ENCODE data around the gene CCDC86. TPM values are rescaled to one million over a fixed set of nuclear protein-coding genes. Genes with fewer than 3 reads are reported as not detected.

The CCDC86 gene
- total and polyA plus RNA-seq, 10 of the 15 experiments (the other 5 are each of a cell fraction or from before 2014, with no cell fraction given) = 2.0 to 87.2 (median 38.7) TPM

DNA sequence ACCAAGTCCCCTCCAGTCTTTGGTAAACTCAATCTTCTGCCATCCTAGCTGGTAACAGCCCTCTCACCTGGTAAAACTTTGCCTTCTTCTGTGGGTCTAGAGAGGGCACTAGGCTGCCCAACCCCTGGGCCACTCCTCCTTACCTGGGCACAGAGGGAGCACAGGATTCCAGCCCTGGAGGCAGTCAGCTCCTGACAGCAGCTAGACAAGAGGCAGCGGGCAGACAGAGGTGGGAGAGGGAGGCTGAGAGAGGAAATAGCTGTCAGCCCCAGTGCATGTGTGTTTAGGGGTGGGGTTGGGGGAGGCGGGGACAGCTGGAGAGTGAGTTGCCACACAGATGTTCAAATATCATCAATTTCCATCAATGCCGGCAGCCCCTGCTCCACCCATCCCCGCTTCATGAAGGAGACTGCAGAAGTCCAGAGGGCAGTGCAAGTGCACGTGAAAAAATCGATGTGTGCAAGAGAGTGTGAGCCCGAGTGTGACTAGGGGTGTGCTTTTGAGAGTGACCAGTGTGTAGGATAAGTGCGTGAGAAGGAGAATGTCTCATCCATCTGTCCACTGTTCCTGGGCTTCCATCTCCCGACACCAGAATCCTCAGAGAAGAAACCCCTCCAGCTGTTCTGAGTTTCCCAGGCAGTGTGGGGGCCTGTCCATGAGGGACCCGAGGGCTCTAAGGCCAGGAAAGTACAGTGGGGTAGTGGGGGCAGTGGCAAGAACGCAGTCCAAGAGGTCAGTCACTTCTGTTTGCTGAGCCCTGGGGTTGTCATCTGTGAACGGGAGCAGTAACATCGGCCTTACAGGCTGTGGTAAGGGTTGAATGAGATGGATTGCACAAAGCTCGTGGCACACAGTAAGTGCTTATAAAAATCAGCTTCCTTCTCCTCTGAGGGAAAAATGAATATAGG, 14.1 kb downstream of the CCDC86 start, which contains the start of gene PTGDR2 (continued):
- TF ChIP-seq, protein P1, sequence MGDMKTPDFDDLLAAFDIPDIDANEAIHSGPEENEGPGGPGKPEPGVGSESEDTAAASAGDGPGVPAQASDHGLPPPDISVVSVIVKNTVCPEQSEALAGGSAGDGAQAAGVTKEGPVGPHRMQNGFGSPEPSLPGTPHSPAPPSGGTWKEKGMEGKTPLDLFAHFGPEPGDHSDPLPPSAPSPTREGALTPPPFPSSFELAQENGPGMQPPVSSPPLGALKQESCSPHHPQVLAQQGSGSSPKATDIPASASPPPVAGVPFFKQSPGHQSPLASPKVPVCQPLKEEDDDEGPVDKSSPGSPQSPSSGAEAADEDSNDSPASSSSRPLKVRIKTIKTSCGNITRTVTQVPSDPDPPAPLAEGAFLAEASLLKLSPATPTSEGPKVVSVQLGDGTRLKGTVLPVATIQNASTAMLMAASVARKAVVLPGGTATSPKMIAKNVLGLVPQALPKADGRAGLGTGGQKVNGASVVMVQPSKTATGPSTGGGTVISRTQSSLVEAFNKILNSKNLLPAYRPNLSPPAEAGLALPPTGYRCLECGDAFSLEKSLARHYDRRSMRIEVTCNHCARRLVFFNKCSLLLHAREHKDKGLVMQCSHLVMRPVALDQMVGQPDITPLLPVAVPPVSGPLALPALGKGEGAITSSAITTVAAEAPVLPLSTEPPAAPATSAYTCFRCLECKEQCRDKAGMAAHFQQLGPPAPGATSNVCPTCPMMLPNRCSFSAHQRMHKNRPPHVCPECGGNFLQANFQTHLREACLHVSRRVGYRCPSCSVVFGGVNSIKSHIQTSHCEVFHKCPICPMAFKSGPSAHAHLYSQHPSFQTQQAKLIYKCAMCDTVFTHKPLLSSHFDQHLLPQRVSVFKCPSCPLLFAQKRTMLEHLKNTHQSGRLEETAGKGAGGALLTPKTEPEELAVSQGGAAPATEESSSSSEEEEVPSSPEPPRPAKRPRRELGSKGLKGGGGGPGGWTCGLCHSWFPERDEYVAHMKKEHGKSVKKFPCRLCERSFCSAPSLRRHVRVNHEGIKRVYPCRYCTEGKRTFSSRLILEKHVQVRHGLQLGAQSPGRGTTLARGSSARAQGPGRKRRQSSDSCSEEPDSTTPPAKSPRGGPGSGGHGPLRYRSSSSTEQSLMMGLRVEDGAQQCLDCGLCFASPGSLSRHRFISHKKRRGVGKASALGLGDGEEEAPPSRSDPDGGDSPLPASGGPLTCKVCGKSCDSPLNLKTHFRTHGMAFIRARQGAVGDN (IDR thresholded peaks at IDR 0.05) = no peak
- TF ChIP-seq, protein P2, sequence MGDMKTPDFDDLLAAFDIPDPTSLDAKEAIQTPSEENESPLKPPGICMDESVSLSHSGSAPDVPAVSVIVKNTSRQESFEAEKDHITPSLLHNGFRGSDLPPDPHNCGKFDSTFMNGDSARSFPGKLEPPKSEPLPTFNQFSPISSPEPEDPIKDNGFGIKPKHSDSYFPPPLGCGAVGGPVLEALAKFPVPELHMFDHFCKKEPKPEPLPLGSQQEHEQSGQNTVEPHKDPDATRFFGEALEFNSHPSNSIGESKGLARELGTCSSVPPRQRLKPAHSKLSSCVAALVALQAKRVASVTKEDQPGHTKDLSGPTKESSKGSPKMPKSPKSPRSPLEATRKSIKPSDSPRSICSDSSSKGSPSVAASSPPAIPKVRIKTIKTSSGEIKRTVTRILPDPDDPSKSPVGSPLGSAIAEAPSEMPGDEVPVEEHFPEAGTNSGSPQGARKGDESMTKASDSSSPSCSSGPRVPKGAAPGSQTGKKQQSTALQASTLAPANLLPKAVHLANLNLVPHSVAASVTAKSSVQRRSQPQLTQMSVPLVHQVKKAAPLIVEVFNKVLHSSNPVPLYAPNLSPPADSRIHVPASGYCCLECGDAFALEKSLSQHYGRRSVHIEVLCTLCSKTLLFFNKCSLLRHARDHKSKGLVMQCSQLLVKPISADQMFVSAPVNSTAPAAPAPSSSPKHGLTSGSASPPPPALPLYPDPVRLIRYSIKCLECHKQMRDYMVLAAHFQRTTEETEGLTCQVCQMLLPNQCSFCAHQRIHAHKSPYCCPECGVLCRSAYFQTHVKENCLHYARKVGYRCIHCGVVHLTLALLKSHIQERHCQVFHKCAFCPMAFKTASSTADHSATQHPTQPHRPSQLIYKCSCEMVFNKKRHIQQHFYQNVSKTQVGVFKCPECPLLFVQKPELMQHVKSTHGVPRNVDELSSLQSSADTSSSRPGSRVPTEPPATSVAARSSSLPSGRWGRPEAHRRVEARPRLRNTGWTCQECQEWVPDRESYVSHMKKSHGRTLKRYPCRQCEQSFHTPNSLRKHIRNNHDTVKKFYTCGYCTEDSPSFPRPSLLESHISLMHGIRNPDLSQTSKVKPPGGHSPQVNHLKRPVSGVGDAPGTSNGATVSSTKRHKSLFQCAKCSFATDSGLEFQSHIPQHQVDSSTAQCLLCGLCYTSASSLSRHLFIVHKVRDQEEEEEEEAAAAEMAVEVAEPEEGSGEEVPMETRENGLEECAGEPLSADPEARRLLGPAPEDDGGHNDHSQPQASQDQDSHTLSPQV (IDR thresholded peaks at IDR 0.05) = no peak
- TF ChIP-seq SMAD1 (IDR thresholded peaks at IDR 0.05; ENCODE audit: low read depth, partially characterized antibody) (no peak), MTA2 (IDR thresholded peaks at IDR 0.05; ENCODE audit: low read depth) (no peak), SREBF1 (IDR thresholded peaks at IDR 0.05; ENCODE audit: low read length) (no peak), NFIC (IDR thresholded peaks at IDR 0.05; ENCODE audit: low read depth, low read length) (no peak), HDGF (IDR thresholded peaks at IDR 0.05) (no peak), BCL11A (IDR thresholded peaks at IDR 0.05; ENCODE audit: low read depth, low read length) (no peak), EED (IDR thresholded peaks at IDR 0.05; ENCODE audit: low read depth) (no peak), ZNF274 (IDR thresholded peaks at IDR 0.05; ENCODE audit: insufficient read depth, insufficient read length) (no peak), ZSCAN29 (IDR thresholded peaks at IDR 0.05) (no peak), HDAC6 (IDR thresholded peaks at IDR 0.05; ENCODE audit: unreplicated experiment) (no peak), EGR1 (IDR thresholded peaks at IDR 0.05; ENCODE audit: borderline replicate concordance in 1 of 2, low read depth in 2 of 2, low read length in 2 of 2) (no peak)
- TF ChIP-seq, protein P3, sequence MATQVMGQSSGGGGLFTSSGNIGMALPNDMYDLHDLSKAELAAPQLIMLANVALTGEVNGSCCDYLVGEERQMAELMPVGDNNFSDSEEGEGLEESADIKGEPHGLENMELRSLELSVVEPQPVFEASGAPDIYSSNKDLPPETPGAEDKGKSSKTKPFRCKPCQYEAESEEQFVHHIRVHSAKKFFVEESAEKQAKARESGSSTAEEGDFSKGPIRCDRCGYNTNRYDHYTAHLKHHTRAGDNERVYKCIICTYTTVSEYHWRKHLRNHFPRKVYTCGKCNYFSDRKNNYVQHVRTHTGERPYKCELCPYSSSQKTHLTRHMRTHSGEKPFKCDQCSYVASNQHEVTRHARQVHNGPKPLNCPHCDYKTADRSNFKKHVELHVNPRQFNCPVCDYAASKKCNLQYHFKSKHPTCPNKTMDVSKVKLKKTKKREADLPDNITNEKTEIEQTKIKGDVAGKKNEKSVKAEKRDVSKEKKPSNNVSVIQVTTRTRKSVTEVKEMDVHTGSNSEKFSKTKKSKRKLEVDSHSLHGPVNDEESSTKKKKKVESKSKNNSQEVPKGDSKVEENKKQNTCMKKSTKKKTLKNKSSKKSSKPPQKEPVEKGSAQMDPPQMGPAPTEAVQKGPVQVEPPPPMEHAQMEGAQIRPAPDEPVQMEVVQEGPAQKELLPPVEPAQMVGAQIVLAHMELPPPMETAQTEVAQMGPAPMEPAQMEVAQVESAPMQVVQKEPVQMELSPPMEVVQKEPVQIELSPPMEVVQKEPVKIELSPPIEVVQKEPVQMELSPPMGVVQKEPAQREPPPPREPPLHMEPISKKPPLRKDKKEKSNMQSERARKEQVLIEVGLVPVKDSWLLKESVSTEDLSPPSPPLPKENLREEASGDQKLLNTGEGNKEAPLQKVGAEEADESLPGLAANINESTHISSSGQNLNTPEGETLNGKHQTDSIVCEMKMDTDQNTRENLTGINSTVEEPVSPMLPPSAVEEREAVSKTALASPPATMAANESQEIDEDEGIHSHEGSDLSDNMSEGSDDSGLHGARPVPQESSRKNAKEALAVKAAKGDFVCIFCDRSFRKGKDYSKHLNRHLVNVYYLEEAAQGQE (IDR thresholded peaks at IDR 0.05; ENCODE audit: low read depth, low read length) = no peak
- TF ChIP-seq, protein P4, sequence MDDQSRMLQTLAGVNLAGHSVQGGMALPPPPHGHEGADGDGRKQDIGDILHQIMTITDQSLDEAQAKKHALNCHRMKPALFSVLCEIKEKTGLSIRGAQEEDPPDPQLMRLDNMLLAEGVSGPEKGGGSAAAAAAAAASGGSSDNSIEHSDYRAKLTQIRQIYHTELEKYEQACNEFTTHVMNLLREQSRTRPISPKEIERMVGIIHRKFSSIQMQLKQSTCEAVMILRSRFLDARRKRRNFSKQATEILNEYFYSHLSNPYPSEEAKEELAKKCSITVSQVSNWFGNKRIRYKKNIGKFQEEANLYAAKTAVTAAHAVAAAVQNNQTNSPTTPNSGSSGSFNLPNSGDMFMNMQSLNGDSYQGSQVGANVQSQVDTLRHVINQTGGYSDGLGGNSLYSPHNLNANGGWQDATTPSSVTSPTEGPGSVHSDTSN (IDR thresholded peaks at IDR 0.05; ENCODE audit: insufficient replicate concordance, low read depth, low read length) = no peak

Measured in GM12878 (cell line).